GM19467 (cell line): ENCODE measurements around the gene SMAD9.

Experiments
- ATAC-seq: cut with Tn5 transposase; IDR thresholded peaks from one replicate; pipeline ENCODE4 v1.9.1; 2021; ENCODE audit warnings: mild to moderate bottlenecking, moderate library complexity; ENCODE audit not compliant: unreplicated experiment

Gene SMAD9

GRCh38 chr13:36866232-36866631 lies 53.8 kb downstream of the SMAD9 start:
- ATAC-seq = no peak

GRCh38 chr13:36865265-36865664 lies 54.8 kb downstream of the SMAD9 start:
- ATAC-seq = no peak

- no peak for ATAC-seq
Measured at GRCh38 chr13:36862722-36863121, 57.3 kb downstream of the SMAD9 start.

- no peak for ATAC-seq
Measured at GRCh38 chr13:36862002-36862685, 57.9 kb downstream of the SMAD9 start.

- ATAC-seq = no peak
Measured at GRCh38 chr13:36859259-36859658, 60.8 kb downstream of the SMAD9 start.

GRCh38 chr13:36858290-36858689 lies 61.7 kb downstream of the SMAD9 start:
- peak; percentile 73 for ATAC-seq

GRCh38 chr13:36857253-36857652 lies 62.8 kb downstream of the SMAD9 start:
- ATAC-seq = no peak

GRCh38 chr13:36850790-36851438 lies 69.1 kb downstream of the SMAD9 start:
- no peak for ATAC-seq

- peak; percentile 57 for ATAC-seq
Measured at GRCh38 chr13:36848199-36848982, 71.6 kb downstream of the SMAD9 start.

- ATAC-seq = no peak
Measured at GRCh38 chr13:36847606-36848005, 72.4 kb downstream of the SMAD9 start.

- no peak for ATAC-seq
Measured at GRCh38 chr13:36841391-36841790, 78.6 kb downstream of the SMAD9 start.

- no peak for ATAC-seq
Measured at GRCh38 chr13:36840718-36841250, 79.3 kb downstream of the SMAD9 start.

- ATAC-seq = no peak
Measured at GRCh38 chr13:36839981-36840380, 80.1 kb downstream of the SMAD9 start.

GRCh38 chr13:36839281-36839680 lies 80.8 kb downstream of the SMAD9 start:
- no peak for ATAC-seq

GRCh38 chr13:36837354-36838092 lies 82.5 kb downstream of the SMAD9 start:
- ATAC-seq = no peak

- no peak for ATAC-seq
Measured at GRCh38 chr13:36834299-36834698, 85.7 kb downstream of the SMAD9 start.

GRCh38 chr13:36831291-36831690 lies 88.7 kb downstream of the SMAD9 start:
- no peak for ATAC-seq

GRCh38 chr13:36829753-36830152 lies 90.3 kb downstream of the SMAD9 start:
- no peak for ATAC-seq

GRCh38 chr13:36822785-36823184 lies 97.3 kb downstream of the SMAD9 start:
- ATAC-seq = no peak

- ATAC-seq = no peak
Measured at GRCh38 chr13:36820222-36820621, 99.8 kb downstream of the SMAD9 start.

- peak; percentile 6 for ATAC-seq
Measured at GRCh38 chr13:36819739-36820090, 100.3 kb downstream of the SMAD9 start.
